SKM-1 (cell line): ENCODE data around the gene TMPRSS6.

Experiments
- DNase-seq: peaks from one replicate; lab custom pipeline; 2025; ENCODE audit not compliant: unreplicated experiment; lab: John Stamatoyannopoulos, UW

The TMPRSS6 gene

GRCh38 chr22:37015587-37015878, 94.0 kb downstream of the TMPRSS6 start:
- DNase-seq: no peak
